BJ (cell line): ENCODE measurements around the gene TSSK2. TPM values are rescaled to one million over a fixed set of nuclear protein-coding genes. Genes with fewer than 3 reads are reported as not detected.

ENCODE experiments used
- CTCF ChIA-PET: fragments of 350-600 bp; formaldehyde crosslinking; extraction: SDS; loops from one replicate; lab custom pipeline; 2021; ENCODE audit warnings: antibody characterized with exemption, inconsistent platforms; lab: Yijun Ruan, JAX
- POLR2A ChIA-PET: fragments of 300-600 bp; sonication (Branson Sonifier 250); formaldehyde crosslinking; extraction: SDS; loops from one replicate; lab custom pipeline; 2021; ENCODE audit warnings: antibody characterized with exemption; lab: Charles Lee
- DNase-seq: peaks from one replicate; pipeline ENCODE4 v3.0.0-alpha.2; 2011; ENCODE audit warnings: low read depth
- H3K27me3 ChIP-seq: 2 replicates; pipeline ENCODE4 v1.6.0; 2011; ENCODE audit warnings: low read length; ENCODE audit not compliant: control insufficient read depth, insufficient read depth
- H3K36me3 ChIP-seq: 2 replicates; pipeline ENCODE4 v1.5.1; 2011; ENCODE audit warnings: low read length; ENCODE audit not compliant: control insufficient read depth, insufficient read depth
- H3K4me3 ChIP-seq: 2 replicates; pipeline ENCODE4 v1.5.1; 2011; ENCODE audit warnings: low read depth, mild to moderate bottlenecking, control low read depth, low read length
- CTCF ChIP-seq: IDR thresholded peaks from 2 replicates; pipeline ENCODE4 v1.5.1; 2011; ENCODE audit warnings: low read depth, mild to moderate bottlenecking, control low read depth, inconsistent platforms, low read length, moderate library complexity; ENCODE audit not compliant: insufficient read depth
- polyA plus RNA-seq: library from polyadenylated mRNA; depleted of rRNA; stranded (reverse); fragments of >200 nt; gene quantifications from 2 replicates; pipeline ENCODE4 v1.2.3, GENCODE V29; 2011; rRNA removed

Gene TSSK2
- polyA plus RNA-seq, 1 experiment = not detected

DNA sequence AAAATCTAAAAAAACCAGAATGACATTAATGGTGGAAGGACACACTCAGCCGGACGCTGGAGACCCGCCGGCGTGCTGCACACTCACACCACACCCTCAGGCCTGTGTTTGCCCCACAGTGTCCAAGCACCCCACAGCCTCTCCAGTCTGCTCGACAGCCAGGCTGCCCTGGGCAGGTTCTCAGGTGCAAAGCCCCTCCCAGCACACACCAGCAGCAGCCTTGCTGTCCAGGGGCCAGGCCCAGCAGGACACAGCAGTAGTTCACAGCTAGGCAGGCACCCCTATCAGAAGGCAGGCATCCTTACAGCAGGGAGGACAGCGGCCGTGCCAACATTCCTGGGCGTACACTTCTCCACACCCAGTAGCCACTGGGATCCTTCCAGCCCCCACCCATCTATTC, 49.1 kb downstream of the TSSK2 start:
- DNase-seq = no peak
- H3K27me3 ChIP-seq = no peaks in the 10 kb centered on the region
- no peak overlapping the region for H3K4me3 ChIP-seq
- H3K36me3 ChIP-seq = peaks cover 7% of the 10 kb centered on the region
- ChIA-PET CTCF (interaction anchor here (0.7 to 2.5 kb wide), 13 partner anchors 11 to 452 kb away, joined by 3 to 13 read pairs (median 4); partner anchors contain the start of gene ESS2), POLR2A (no interaction called here)
- TF ChIP-seq CTCF = no peak

GRCh38 chr22:19180740-19181410, 49.8 kb downstream of the TSSK2 start:
- CTCF ChIA-PET = interaction anchor here (1.2 to 1.4 kb wide), 2 partner anchors 116 to 452 kb away, joined by 3 read pairs; no protein-coding TSS in a partner anchor
- no peak for DNase-seq
- TF ChIP-seq CTCF = no peak
- no peaks in the 10 kb centered on the region for H3K27me3 ChIP-seq
- H3K4me3 ChIP-seq = no peak overlapping the region
- POLR2A ChIA-PET = no interaction called here
- H3K36me3 ChIP-seq = peaks cover 5% of the 10 kb centered on the region; the same call in 1 of the 2 replicates

DNA sequence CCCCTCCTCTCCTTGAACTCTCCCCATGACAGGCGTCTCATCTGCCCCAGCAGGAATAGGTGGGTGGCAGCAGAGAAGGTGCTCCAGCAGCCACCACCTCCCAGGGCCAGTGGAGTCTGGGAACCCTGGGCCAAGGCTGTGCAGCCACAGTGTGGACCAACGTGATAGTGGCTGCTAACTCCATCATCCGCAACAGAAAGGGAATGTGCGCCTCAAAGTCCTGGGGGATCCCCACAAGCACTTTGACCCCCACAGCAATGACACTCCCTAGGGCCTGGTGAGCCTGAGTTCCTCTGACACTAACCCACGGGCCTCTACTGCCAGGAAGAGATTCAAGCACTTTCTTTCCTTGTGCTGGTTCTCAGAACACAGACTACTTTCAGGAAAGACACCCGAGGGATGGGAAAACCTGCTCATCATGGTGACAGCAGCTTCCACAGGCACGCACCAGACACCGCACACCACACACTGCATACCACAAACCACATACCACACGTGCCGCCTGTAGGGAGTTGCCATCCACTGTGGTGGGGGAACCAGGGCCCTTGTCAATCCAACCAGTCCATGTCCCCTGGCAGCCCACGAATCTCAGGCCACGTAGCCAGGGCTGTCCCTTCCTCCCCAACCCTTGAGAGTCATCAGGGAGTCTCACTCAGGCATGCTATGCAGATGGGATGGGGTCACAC, 50.8 kb downstream of the TSSK2 start:
- Histone ChIP-seq H3K4me3 (no peak overlapping the region), H3K27me3 (no peaks in the 10 kb centered on the region), H3K36me3 (no peaks in the 10 kb centered on the region; the same call in 1 of the 2 replicates)
- DNase-seq = no peak
- CTCF ChIA-PET = interaction anchor here (0.8 to 1.2 kb wide), 2 partner anchors 448 to 451 kb away, joined by 3 read pairs; no protein-coding TSS in a partner anchor
- no peak for TF ChIP-seq CTCF
- POLR2A ChIA-PET = no interaction called here

Other genes with a start within 250 kb of the TSSK2 start
- gene DGCR6, start 225.0 kb upstream of the TSSK2 start, polyA plus RNA-seq = 0.29 and 0.77 TPM in 2 replicates
- not detected in 2 replicates for gene PRODH, start 195.0 kb upstream of the TSSK2 start, polyA plus RNA-seq
- gene DGCR2, start 8.9 kb upstream of the TSSK2 start, polyA plus RNA-seq = 32.2 and 44.3 TPM in 2 replicates
- 11.3 and 19.4 TPM in 2 replicates for gene ESS2, start 13.3 kb downstream of the TSSK2 start, polyA plus RNA-seq
- not detected in 2 replicates for gene GSC2, start 19.0 kb downstream of the TSSK2 start, polyA plus RNA-seq
- 19.6 and 36.9 TPM in 2 replicates for gene SLC25A1, start 47.4 kb downstream of the TSSK2 start, polyA plus RNA-seq
- 11.4 and 14.0 TPM in 2 replicates for gene CLTCL1, start 160.4 kb downstream of the TSSK2 start, polyA plus RNA-seq